A673 (cell line): Measurements from ENCODE around the gene SCAI. TPM values are rescaled to one million over a fixed set of nuclear protein-coding genes. Genes with fewer than 3 reads are reported as not detected.

ENCODE experiments used
- BruUV-seq: library from RNA; stranded (reverse); fragments of 400-500 nt; replicated peaks from 2 replicates; lab custom pipeline; 2021; lab: Mats Ljungman, UMichigan
- CTCF ChIA-PET: fragments of 300-600 bp; sonication (Branson Sonifier 250); formaldehyde crosslinking; loops from one replicate; lab custom pipeline; 2022; ENCODE audit warnings: antibody characterized with exemption; lab: Charles Lee
- POLR2A ChIA-PET: fragments of 300-600 bp; sonication (Branson Sonifier 250); formaldehyde crosslinking; loops from one replicate; lab custom pipeline; 2022; ENCODE audit warnings: antibody characterized with exemption; ENCODE audit not compliant: low non-redundant PET; lab: Charles Lee
- DNase-seq: peaks from one replicate; pipeline ENCODE4 v3.0.0-alpha.2; 2015; ENCODE audit warnings: low spot score
- H3K27ac ChIP-seq: fragments of 200-600 bp; sonication (generic); 2 replicates; pipeline ENCODE4 v1.5.1; 2016; ENCODE audit warnings: mixed run types, low read depth, mild to moderate bottlenecking, mixed read lengths, antibody characterized with exemption, low read length; ENCODE audit not compliant: poor library complexity, severe bottlenecking
- H3K27me3 ChIP-seq: fragments of 200-600 bp; sonication (generic); replicated peaks from 2 replicates; pipeline ENCODE4 v1.6.1; 2017; ENCODE audit warnings: mixed run types, low read depth, mild to moderate bottlenecking, mixed read lengths, antibody characterized with exemption, low read length; ENCODE audit not compliant: insufficient read depth, poor library complexity
- H3K36me3 ChIP-seq: fragments of 200-600 bp; sonication (generic); 2 replicates; pipeline ENCODE4 v1.6.1; 2016; ENCODE audit warnings: mixed run types, mild to moderate bottlenecking, mixed read lengths, antibody characterized with exemption, low read length; ENCODE audit not compliant: insufficient read depth, poor library complexity, severe bottlenecking
- H3K4me1 ChIP-seq: fragments of 200-600 bp; sonication (generic); 2 replicates; pipeline ENCODE4 v1.6.1; 2017; ENCODE audit warnings: mixed run types, mild to moderate bottlenecking, mixed read lengths, antibody characterized with exemption, low read length; ENCODE audit not compliant: insufficient read depth, poor library complexity, severe bottlenecking
- H3K4me3 ChIP-seq: fragments of 200-600 bp; sonication (generic); 2 replicates; pipeline ENCODE4 v1.5.1; 2016; ENCODE audit warnings: low read depth, mixed run types, mild to moderate bottlenecking, mixed read lengths, low read length; ENCODE audit not compliant: poor library complexity, severe bottlenecking
- H3K9me3 ChIP-seq: fragments of 200-600 bp; sonication (generic); 2 replicates; pipeline ENCODE4 v1.6.1; 2016; ENCODE audit warnings: mixed run types, low read depth, mild to moderate bottlenecking, mixed read lengths, antibody characterized with exemption, low read length; ENCODE audit not compliant: poor library complexity, severe bottlenecking
- CTCF ChIP-seq: fragments of 300-800, 200-600 bp; sonication (generic); conservative IDR thresholded peaks from 2 replicates; pipeline ENCODE4 v1.5.1; 2017; ENCODE audit warnings: low read depth, mild to moderate bottlenecking, antibody characterized with exemption, low read length, moderate library complexity, mixed read lengths
- EZH2 ChIP-seq: fragments of 200-600 bp; sonication (generic); IDR thresholded peaks from 2 replicates; pipeline ENCODE4 v1.6.1; 2017; ENCODE audit warnings: borderline replicate concordance, low read depth, mild to moderate bottlenecking, mixed read lengths, antibody characterized with exemption, low read length; ENCODE audit not compliant: poor library complexity, severe bottlenecking
- intact Hi-C: fragments of 100-400 bp; cut with micrococcal nuclease; formaldehyde crosslinking; loops from one replicate; pipeline ENCODE4 v1.10.0; 2022; ENCODE audit not compliant: unreplicated experiment
- total RNA-seq: library from RNA; stranded (reverse); gene quantifications from 2 replicates; pipeline ENCODE4 v1.2.3, GENCODE V29; 2021

Gene SCAI
- total RNA-seq, 1 experiment from 2014 or later: 14.1 TPM

- H3K9me3 ChIP-seq: no peaks in the 10 kb centered on the region
- BruUV-seq: no TSS peak
- no peak overlapping the region for H3K27ac ChIP-seq
- no peak for TF ChIP-seq CTCF
- no peak for TF ChIP-seq EZH2
- ChIA-PET POLR2A (no interaction called here), CTCF (no interaction called here)
- DNase-seq: no peak
- no peaks in the 10 kb centered on the region for H3K27me3 ChIP-seq
- H3K4me1 ChIP-seq: peaks cover 5% of the 10 kb centered on the region
- intact Hi-C loops: no loop called here
- no peaks in the 10 kb centered on the region for H3K36me3 ChIP-seq
- H3K4me3 ChIP-seq: no peak overlapping the region
Measured at GRCh38 chr9:125091121-125091520, 52.2 kb downstream of the SCAI start.

- intact Hi-C loops: no loop called here
- Histone ChIP-seq H3K27me3 (no peaks in the 10 kb centered on the region), H3K4me1 (peaks cover 5% of the 10 kb centered on the region), H3K27ac (no peak overlapping the region), H3K4me3 (no peak overlapping the region), H3K9me3 (no peaks in the 10 kb centered on the region), H3K36me3 (no peaks in the 10 kb centered on the region)
- BruUV-seq: no TSS peak
- no peak for DNase-seq
- ChIA-PET POLR2A (no interaction called here), CTCF (no interaction called here)
- no peak for TF ChIP-seq CTCF
- TF ChIP-seq EZH2: no peak
Measured at GRCh38 chr9:125089331-125089730, 54.0 kb downstream of the SCAI start.

- no TSS peak for BruUV-seq
- no peaks in the 10 kb centered on the region for H3K9me3 ChIP-seq
- ChIA-PET CTCF (no interaction called here), POLR2A (no interaction called here)
- H3K27me3 ChIP-seq: no peaks in the 10 kb centered on the region
- H3K36me3 ChIP-seq: no peaks in the 10 kb centered on the region
- no peak for DNase-seq
- peaks cover 5% of the 10 kb centered on the region for H3K4me1 ChIP-seq
- intact Hi-C loops: no loop called here
- H3K4me3 ChIP-seq: no peak overlapping the region
- H3K27ac ChIP-seq: no peak overlapping the region
- TF ChIP-seq CTCF (no peak), EZH2 (no peak)
Measured at GRCh38 chr9:125088752-125089151, 54.6 kb downstream of the SCAI start.
